Astrocyte (in vitro differentiated cells and primary cell): Measurements from ENCODE around the gene LONRF3.

ENCODE experiments used
- CTCF ChIP-seq: IDR thresholded peaks from 2 replicates; pipeline ENCODE4 v1.5.1; 2011; ENCODE audit warnings: low read depth, mild to moderate bottlenecking, inconsistent platforms, low read length, moderate library complexity; ENCODE audit not compliant: insufficient read depth
- EZH2 ChIP-seq: IDR thresholded peaks from 2 replicates; pipeline ENCODE4 v1.6.1; 2012; ENCODE audit warnings: mild to moderate bottlenecking, low read length, inconsistent platforms; ENCODE audit not compliant: insufficient read depth

DNA sequence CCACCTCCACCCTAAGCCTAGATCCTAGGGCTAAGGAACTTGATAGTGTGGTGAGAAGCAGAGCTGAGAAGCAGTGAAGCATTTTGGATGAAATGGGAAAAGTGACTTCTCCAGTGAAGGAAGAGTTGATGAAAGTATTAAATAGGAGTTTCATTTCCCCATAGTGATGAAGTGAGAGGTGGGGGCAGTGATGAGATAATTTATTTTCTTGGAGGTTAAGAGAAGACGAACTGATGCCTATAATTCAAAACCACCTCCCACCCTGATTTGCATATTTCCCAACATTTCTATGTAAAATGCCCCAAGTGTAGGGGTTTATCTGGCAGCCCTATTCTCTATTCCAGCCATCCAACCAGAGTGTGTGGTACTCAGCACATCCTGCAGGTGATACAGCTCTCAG, 6.3 kb downstream of the LONRF3 start:
- TF ChIP-seq CTCF = no peak
- TF ChIP-seq EZH2 = no peak
